Measurements from ENCODE around the gene ADA.
"Not testable (repeated sequence)": the region's sequence is repeated elsewhere in the genome, so short reads cannot be mapped to it uniquely, and the experiment has no call there.

Gene ADA

DNA sequence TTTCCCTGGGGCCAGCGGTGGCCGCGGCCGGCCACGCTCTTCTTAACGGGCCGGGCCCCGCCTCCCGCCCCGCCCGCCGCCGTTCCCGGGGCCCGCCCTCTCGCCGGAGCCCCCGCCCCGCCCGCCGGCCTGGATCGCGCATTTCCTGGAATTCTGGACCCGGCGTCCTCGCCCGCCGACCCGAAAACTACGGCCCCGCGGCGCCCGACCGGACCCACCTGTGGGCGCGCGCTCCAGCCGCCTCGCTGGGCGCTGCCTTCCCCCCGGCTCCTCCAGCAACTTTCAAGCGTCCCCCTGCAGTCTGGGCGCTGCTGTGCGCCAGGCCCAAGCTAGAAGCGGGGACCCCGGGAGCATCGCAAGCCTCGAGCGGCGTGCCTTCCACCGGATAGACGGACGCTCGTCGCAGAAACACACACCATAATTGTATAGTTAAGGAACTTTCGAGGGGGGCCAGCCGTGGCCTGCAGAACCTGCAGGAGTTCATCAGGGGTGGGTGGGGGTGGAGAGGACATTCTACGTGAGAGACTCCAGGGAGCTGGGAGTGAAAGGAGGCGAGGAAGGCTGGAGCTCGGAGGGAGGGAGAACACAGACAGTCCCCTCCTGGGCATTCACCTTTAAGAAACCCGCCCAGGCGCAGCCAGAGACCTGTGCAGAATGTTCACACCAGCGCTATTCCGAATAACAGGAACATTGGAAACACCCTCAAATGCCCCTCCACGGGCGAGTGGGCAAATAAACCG, at the start of gene ADA:
Gene ADA (minus strand): TSS at position 16 of the 740 bp plus-strand sequence. CDS start 92 bp downstream, outside the sequence.
- peak in 5 of 14 donors; percentile 12 to 48 (median 43) for DNase-seq

DNA sequence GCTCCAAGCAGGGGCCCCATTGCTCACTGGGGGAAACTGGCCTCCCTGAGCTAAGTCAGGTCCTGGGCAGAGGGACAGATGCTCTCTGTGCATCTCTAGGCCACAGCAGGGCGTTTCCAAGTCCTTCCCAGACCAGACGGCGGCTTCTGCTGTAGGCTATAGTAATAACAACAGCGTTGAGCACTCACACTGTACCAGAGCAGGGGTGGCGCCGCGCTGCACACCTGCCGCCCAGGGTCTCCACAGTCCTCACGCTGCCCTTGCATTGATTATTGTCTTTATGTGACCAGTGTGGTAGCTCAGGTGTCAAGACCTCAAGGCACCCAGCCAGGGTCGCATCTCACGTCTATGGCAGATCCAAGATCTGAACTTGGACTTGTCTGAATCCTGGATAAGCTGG, 48.8 kb upstream of the ADA start:
- DNase-seq = no peak

- DNase-seq = no peak
These were observed 46.9 kb upstream of the ADA start for GRCh38 chr20:44698351-44698750.

- not testable (repeated sequence) for DNase-seq
These were observed 45.5 kb upstream of the ADA start for GRCh38 chr20:44697041-44697440.

GRCh38 chr20:44696315-44696714, 44.8 kb upstream of the ADA start:
- no peak for DNase-seq

- no peak for DNase-seq
These were observed 44.3 kb upstream of the ADA start for GRCh38 chr20:44695674-44696300.

DNA sequence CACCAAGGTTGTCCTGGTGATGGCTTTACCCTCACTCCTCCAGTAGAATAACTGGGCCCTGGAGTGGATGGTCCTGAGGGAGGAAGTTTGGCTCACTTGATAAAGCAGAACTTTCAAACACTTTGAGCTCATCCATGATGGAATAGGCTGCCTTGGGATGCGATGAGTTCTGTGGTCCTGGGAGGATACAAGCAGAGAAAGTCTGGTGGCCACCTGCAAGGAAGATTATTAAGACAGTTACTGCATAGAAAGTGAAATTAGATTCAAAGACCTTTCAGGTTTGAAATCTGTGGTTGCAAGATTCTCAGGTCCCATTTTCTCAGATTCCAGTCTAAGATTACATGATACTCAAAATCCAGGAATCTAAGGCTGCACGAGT, 43.8 kb upstream of the ADA start:
- DNase-seq = no peak

DNA sequence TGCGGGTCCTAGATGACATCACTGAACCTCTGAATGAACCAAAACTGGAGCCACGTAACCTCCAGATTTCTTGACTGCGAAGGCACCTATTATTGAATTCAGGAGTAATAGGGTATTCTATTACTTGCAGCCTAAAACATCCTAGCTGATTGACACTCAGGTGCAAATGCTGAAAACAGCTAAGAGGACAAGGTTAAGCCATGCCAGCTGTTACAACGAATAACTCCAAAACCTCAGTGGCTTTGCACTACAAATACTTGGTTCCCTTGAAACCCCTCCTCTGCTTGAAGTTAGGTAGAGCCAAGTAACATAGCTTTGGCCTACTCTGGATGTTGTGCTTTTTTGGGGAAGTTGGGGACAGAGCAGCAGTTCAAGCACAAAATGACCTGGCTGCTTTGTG, 42.7 kb upstream of the ADA start:
- no peak for DNase-seq

GRCh38 chr20:44693627-44694026, 42.1 kb upstream of the ADA start:
- DNase-seq = no peak

DNA sequence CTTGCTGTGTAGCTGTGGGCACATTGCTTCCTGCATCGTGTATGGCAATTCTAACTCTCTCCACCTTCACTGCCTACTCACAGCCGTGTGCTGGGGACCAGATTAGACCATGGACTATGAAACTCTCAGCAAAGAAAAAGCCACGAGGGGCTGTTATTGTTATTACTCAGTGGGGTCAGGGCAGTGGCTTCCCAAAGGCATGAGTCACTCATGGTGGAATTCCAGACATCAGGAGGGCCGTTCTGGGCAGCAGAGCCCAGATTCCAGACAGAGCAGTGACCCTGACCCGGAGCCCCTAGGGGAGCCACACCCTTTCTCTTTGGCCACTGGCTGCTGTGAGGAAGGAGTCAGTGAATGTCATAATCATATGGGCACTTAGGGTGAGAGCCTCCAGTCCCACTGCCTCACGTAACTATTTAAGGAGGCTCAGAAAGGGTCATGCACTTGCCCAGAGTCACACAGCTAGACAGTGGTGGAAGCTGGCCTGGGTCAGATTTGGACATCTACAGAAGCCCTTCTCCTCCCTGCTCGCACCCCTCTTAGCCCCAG, 41.5 kb upstream of the ADA start:
- DNase-seq = peak in 1 of 14 donors; percentile 36

DNA sequence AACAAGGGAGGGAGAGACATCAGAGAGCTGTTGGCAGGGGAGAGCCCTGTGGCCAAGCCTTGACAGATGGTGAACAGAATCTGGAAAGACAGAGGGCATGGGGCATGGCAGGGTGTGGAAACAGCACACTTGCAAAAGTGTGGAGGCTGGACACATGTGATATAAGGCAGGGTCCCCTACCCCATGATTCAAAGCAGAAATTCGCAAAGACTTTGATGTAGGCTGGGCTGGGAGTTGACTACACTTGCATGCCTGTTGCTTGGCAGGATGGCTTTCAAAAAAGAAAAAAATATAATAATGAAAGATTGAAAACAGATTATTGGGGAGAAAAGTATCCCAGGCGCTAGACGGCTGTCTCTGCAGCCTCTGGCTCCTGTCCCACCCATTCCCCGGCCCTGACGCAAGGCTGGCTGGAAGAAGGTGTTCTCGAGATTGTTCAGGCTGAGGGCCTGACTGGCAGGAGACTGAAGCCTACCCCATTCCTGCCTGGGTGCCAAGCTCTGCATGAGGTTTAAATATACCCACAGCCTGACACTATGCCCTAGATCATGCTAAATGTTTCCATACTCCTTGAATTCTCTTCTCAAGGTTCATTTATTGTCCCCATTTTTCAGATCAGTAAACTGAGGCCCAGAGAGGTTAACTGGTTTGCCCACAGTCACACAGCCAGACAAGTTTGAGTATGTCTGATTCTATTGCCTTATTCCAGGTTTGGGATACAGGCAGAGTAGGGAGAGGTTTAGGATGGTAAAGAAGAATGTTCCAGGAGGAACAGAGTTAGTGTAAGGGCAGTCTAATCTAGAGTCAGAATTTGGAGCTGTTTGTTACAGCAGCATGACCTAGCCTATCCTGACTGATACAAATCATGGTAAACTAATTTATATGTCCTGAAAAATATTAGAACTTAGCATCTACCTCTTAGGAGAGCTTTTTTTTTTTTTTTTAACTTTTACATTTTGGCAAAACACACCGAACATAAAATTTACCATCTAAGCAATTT, 40.2 kb upstream of the ADA start:
- peak in 1 of 14 donors; percentile 6 for DNase-seq

- no peak for DNase-seq
These were observed 39.4 kb upstream of the ADA start for GRCh38 chr20:44690781-44691423.

- DNase-seq = no peak
These were observed 38.3 kb upstream of the ADA start for GRCh38 chr20:44689809-44690208.

DNA sequence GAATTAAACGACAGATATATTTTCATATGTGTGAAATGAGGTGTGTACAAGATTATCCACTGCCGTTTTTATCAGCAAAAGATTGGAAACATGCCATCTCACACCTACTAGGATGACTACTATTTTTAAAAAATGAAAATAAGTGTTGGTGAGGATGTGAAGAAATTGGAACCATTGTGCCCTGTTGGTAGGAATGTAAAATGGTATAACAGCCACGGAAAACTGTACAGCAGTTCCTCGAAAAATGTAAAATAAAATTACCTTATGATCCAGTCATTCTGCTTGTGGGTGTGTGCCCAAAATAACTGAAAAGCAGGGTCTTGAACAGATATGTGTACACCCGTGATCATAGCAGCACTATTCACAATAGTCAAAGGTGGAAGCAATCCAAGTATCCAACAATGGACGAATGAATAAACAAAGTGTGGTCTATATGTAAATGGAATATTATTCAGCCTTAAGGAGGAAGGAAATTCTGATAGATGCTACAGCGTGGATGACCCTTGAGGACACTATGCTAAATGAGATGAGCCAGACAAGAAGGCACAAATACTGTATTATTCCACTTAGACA, 36.6 kb upstream of the ADA start:
- peak in 1 of 14 donors; percentile 22 for DNase-seq

DNA sequence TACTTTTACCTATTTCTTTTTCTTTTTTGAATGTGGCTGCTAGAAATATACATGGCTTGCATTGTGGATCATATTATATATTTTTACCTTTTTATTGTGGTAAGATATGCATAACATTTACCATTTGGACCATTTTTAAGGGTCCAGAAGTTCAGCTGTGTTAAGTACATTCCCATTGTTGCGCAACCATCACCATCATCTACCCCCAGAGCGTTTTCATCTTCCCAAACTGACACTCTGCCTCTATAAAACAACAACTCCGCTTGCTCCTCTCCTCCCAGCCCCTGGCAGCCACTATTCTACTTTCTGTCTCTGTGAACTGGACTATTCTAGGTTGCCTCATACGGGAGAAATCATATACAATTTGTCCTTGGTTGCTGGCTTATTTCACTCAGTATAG, 35.4 kb upstream of the ADA start:
- no peak for DNase-seq

- DNase-seq = no peak
These were observed 32.8 kb upstream of the ADA start for GRCh38 chr20:44684047-44684967.

- peak in 1 of 14 donors; percentile 7 for DNase-seq
These were observed 32.0 kb upstream of the ADA start for GRCh38 chr20:44683263-44684046.

- DNase-seq = no peak
These were observed 30.5 kb upstream of the ADA start for GRCh38 chr20:44681796-44682566.
